HG02885 (cell line): ENCODE data around the gene BCLAF1.
"Not testable (repeated sequence)": the region's sequence is repeated elsewhere in the genome, so short reads cannot be mapped to it uniquely, and the experiment has no call there.

ENCODE experiments used
- ATAC-seq: cut with Tn5 transposase; IDR thresholded peaks from one replicate; pipeline ENCODE4 v1.9.1; 2021; ENCODE audit warnings: mild to moderate bottlenecking; ENCODE audit not compliant: unreplicated experiment, poor library complexity

The BCLAF1 gene

GRCh38 chr6:136309729-136310311 lies 20.2 kb upstream of the BCLAF1 start:
- ATAC-seq: no peak

- no peak for ATAC-seq
Observed at GRCh38 chr6:136309171-136309570, 19.5 kb upstream of the BCLAF1 start.

GRCh38 chr6:136308469-136308868 lies 18.8 kb upstream of the BCLAF1 start:
- not testable (repeated sequence) for ATAC-seq

- no peak for ATAC-seq
Observed at GRCh38 chr6:136307351-136307750, 17.7 kb upstream of the BCLAF1 start.

- ATAC-seq: no peak
Observed at GRCh38 chr6:136306466-136306865, 16.8 kb upstream of the BCLAF1 start.

GRCh38 chr6:136304410-136304809 lies 14.8 kb upstream of the BCLAF1 start:
- no peak for ATAC-seq

- no peak for ATAC-seq
Observed at GRCh38 chr6:136303516-136303915, 13.9 kb upstream of the BCLAF1 start.

GRCh38 chr6:136294621-136295020 lies 5.0 kb upstream of the BCLAF1 start:
- ATAC-seq: no peak

GRCh38 chr6:136290410-136291010 lies 864 bp upstream of the BCLAF1 start:
- ATAC-seq: peak; percentile 19

GRCh38 chr6:136289327-136289578 lies 393 bp downstream of the BCLAF1 start:
- peak; percentile 40 for ATAC-seq

- ATAC-seq: peak; percentile 35
Observed at GRCh38 chr6:136288566-136289326, 900 bp downstream of the BCLAF1 start.

- no peak for ATAC-seq
Observed at GRCh38 chr6:136284909-136285308, 4.7 kb downstream of the BCLAF1 start.

- ATAC-seq: no peak
Observed at GRCh38 chr6:136282906-136283305, 6.7 kb downstream of the BCLAF1 start.

GRCh38 chr6:136280032-136280609 lies 9.5 kb downstream of the BCLAF1 start:
- no peak for ATAC-seq

- ATAC-seq: no peak
Observed at GRCh38 chr6:136274062-136274461, 15.6 kb downstream of the BCLAF1 start.

- no peak for ATAC-seq
Observed at GRCh38 chr6:136265101-136265500, 24.5 kb downstream of the BCLAF1 start.

GRCh38 chr6:136262940-136263339 lies 26.7 kb downstream of the BCLAF1 start:
- ATAC-seq: no peak

GRCh38 chr6:136254851-136255466 lies 34.7 kb downstream of the BCLAF1 start:
- no peak for ATAC-seq

GRCh38 chr6:136253734-136254133 lies 35.9 kb downstream of the BCLAF1 start:
- ATAC-seq: no peak

- no peak for ATAC-seq
Observed at GRCh38 chr6:136252441-136252840, 37.2 kb downstream of the BCLAF1 start.

- ATAC-seq: no peak
Observed at GRCh38 chr6:136251394-136251793, 38.3 kb downstream of the BCLAF1 start.
